GM12878 (cell line): ENCODE measurements around the gene EEPD1. TPM values are rescaled to one million over a fixed set of nuclear protein-coding genes. Genes with fewer than 3 reads are reported as not detected.

Experiments
- ATAC-seq: fragments of 200-7000 bp; cut with Tn5 transposase; 3 replicates; pipeline ENCODE4 v1.9.1; 2020; ENCODE audit warnings: mild to moderate bottlenecking, moderate library complexity
- BruUV-seq: library from RNA; stranded (reverse); fragments of 400-500 nt; replicated peaks from 2 replicates; lab custom pipeline; 2021; lab: Mats Ljungman, UMichigan
- CTCF ChIA-PET: fragments of 300-600 bp; sonication (Branson Sonifier 250); formaldehyde crosslinking; extraction: SDS; loops from one replicate; lab custom pipeline; 2021; ENCODE audit warnings: inconsistent platforms; lab: Yijun Ruan, JAX
- POLR2A ChIA-PET: fragments of 350-600 bp; formaldehyde crosslinking; extraction: SDS; loops from one replicate; lab custom pipeline; 2021; ENCODE audit warnings: inconsistent platforms; lab: Charles Lee
- RAD21 ChIA-PET: fragments of 300-600 bp; sonication (Branson Sonifier 250); formaldehyde crosslinking; loops from one replicate; lab custom pipeline; 2023; ENCODE audit warnings: antibody characterized with exemption; ENCODE audit not compliant: unreplicated experiment; lab: Charles Lee
- SMC1A ChIA-PET: fragments of 300-600 bp; sonication (Branson Sonifier 250); formaldehyde crosslinking; loops from one replicate; lab custom pipeline; 2023; ENCODE audit not compliant: unreplicated experiment, uncharacterized antibody; lab: Charles Lee
- DNase-seq: peaks from one replicate; pipeline ENCODE4 v3.0.0-alpha.2; 2011; ENCODE audit warnings: low read depth, low spot score
- FAIRE-seq: peaks from 3 replicates; lab custom pipeline; 2011; peaks lifted over from hg19 to GRCh38; lab: Jason Lieb, UNC
- H2AFZ ChIP-seq: 2 replicates; pipeline ENCODE4 v1.6.0; 2011; ENCODE audit warnings: low read depth, low read length, control low read depth; ENCODE audit not compliant: control insufficient read depth
- H3K27ac ChIP-seq: 2 replicates; pipeline ENCODE4 v1.5.1; 2011; ENCODE audit warnings: control low read depth; ENCODE audit not compliant: control insufficient read depth, insufficient read depth
- H3K27me3 ChIP-seq, 2 experiments: replicated peaks in 1 of 2; 2 replicates each; pipeline versions ENCODE4 v1.6.0 to v1.6.1; 2011; ENCODE audit warnings: low read length in 1 of 2; ENCODE audit not compliant: control insufficient read depth in 2 of 2, insufficient read depth in 2 of 2
- H3K36me3 ChIP-seq, 2 experiments: 2 replicates each; pipeline ENCODE4 v1.5.1; 2011; ENCODE audit warnings: low read length in 1 of 2; ENCODE audit not compliant: control insufficient read depth in 2 of 2, insufficient read depth in 2 of 2
- H3K4me1 ChIP-seq: 2 replicates; pipeline ENCODE4 v1.6.1; 2011; ENCODE audit warnings: mild to moderate bottlenecking, low read length, moderate library complexity, mixed read lengths; ENCODE audit not compliant: control insufficient read depth, insufficient read depth
- H3K4me2 ChIP-seq: 2 replicates; pipeline ENCODE4 v1.6.0; 2011; ENCODE audit warnings: control low read depth; ENCODE audit not compliant: control insufficient read depth, insufficient read depth
- H3K4me3 ChIP-seq: fragments of 200-600 bp; sonication (generic); 2 replicates; pipeline ENCODE4 v1.5.1; 2016
- H3K79me2 ChIP-seq: 2 replicates; pipeline ENCODE4 v1.6.0; 2011; ENCODE audit warnings: low read length; ENCODE audit not compliant: control insufficient read depth, insufficient read depth
- H3K9ac ChIP-seq: 2 replicates; pipeline ENCODE4 v1.8.0; 2011; ENCODE audit warnings: low read length, control low read depth, mixed read lengths; ENCODE audit not compliant: control insufficient read depth, insufficient read depth
- H3K9me3 ChIP-seq: replicated peaks from 3 replicates; pipeline ENCODE4 v1.5.1; 2011; ENCODE audit warnings: mild to moderate bottlenecking, low read length; ENCODE audit not compliant: control insufficient read depth, insufficient read depth
- H4K20me1 ChIP-seq: 2 replicates; pipeline ENCODE4 v1.6.0; 2011; ENCODE audit not compliant: control insufficient read depth, insufficient read depth
- BHLHE40 ChIP-seq, 2 experiments: fragments of 450-650 bp in 1 of 2; IDR thresholded peaks; 2 replicates each; pipeline ENCODE4 v1.6.1; 2011 to 2017; ENCODE audit warnings: low read depth in 2 of 2, borderline replicate concordance in 1 of 2, improper control_type of control experiment in 1 of 2, low read length in 1 of 2, mild to moderate bottlenecking in 1 of 2
- CEBPB ChIP-seq, 2 experiments: fragments of 150-350 bp in 1 of 2; IDR thresholded peaks; 2 replicates each; pipeline ENCODE4 v1.6.1; 2012 to 2014; ENCODE audit warnings: low read depth in 2 of 2, low read length in 2 of 2, borderline replicate concordance in 1 of 2, inconsistent platforms in 1 of 2
- HCFC1 ChIP-seq: fragments of 150-350 bp; IDR thresholded peaks from 2 replicates; pipeline ENCODE4 v1.6.1; 2014; ENCODE audit warnings: low read length
- IKZF1 ChIP-seq: fragments of 450-650 bp; conservative IDR thresholded peaks from 2 replicates; pipeline ENCODE4 v1.6.1; 2017; ENCODE audit warnings: antibody characterized with exemption, mild to moderate bottlenecking
- RFX5 ChIP-seq: IDR thresholded peaks from 2 replicates; pipeline ENCODE4 v1.6.1; 2011; ENCODE audit warnings: low read depth, low read length, improper control_type of control experiment
- SRF ChIP-seq, 2 experiments: IDR thresholded peaks; 2 replicates each; pipeline ENCODE4 v1.6.1; 2011; ENCODE audit warnings: low read depth in 2 of 2, low read length in 2 of 2, mild to moderate bottlenecking in 1 of 2, moderate library complexity in 1 of 2
- SUZ12 ChIP-seq: fragments of 200-600 bp; sonication (generic); IDR thresholded peaks from one replicate; pipeline ENCODE4 v1.6.1; 2018; ENCODE audit warnings: antibody characterized with exemption, mild to moderate bottlenecking; ENCODE audit not compliant: unreplicated experiment
- YBX1 ChIP-seq: fragments of 450-650 bp; IDR thresholded peaks from 2 replicates; pipeline ENCODE4 v1.6.1; 2016; ENCODE audit warnings: antibody characterized with exemption
- ZNF207 ChIP-seq: fragments of 450-650 bp; IDR thresholded peaks from 2 replicates; pipeline ENCODE4 v1.6.1; 2014; ENCODE audit warnings: antibody characterized with exemption, mild to moderate bottlenecking, borderline replicate concordance
- WGBS: methylation state at CpG from one replicate; pipeline ENCODE4 v1.1.6; 2016; ENCODE audit warnings: low lambda C conversion rate; ENCODE audit not compliant: insufficient replicate concordance, insufficient coverage; ENCODE audit errors: missing lambda C conversion rate; 5-methylcytosine and 5-hydroxymethylcytosine counted together
- in situ Hi-C: fragments of 300-500 bp; cut with MboI; formaldehyde crosslinking; loops from 9 replicates; pipeline ENCODE4 v1.14.3; 2018; ENCODE audit warnings: mixed read lengths
- intact Hi-C: fragments of 100-400 bp; cut with micrococcal nuclease; formaldehyde crosslinking; loops from one replicate; pipeline ENCODE4 v1.14.2; 2022; ENCODE audit not compliant: unreplicated experiment
- polyA plus RNA-seq, 11 experiments: library from polyadenylated mRNA; depleted of rRNA in 4 of 11; unstranded in 6 of 11; stranded (reverse) in 5 of 11; fragments of >200 nt; fragmentation: Nextera tagmentation in 4 of 11; fragmentation: Illumina TruSeq in 1 of 11; extraction: Ambion mirVana in 4 of 11; extraction: Trizol in 1 of 11; gene quantifications; 1 replicate in 1 of 11; 2 replicates in 10 of 11; pipeline versions ENCODE4 v1.2.1 to v1.2.3, GENCODE V29; 2011 to 2016; ENCODE audit warnings: inconsistent platforms in 2 of 11, missing spikeins in 2 of 11, low read depth in 1 of 11
- total RNA-seq, 4 experiments: library from RNA; depleted of rRNA in 3 of 4; stranded (reverse); fragments of >200 nt in 3 of 4; fragmentation: Illumina TruSeq in 1 of 4; extraction: Trizol in 1 of 4; gene quantifications; 2 replicates each; pipeline versions ENCODE4 v1.2.1 to v1.2.3, GENCODE V29; 2013 to 2021
- TF ChIP-seq, protein P1 (sequence below): IDR thresholded peaks from 2 replicates; pipeline ENCODE4 v1.6.1; 2011; ENCODE audit warnings: borderline replicate concordance, low read depth, mild to moderate bottlenecking, moderate library complexity, low read length; ENCODE audit not compliant: insufficient read depth, poor library complexity, severe bottlenecking
- TF ChIP-seq, protein P2 (sequence below): fragments of 450-650 bp; IDR thresholded peaks from 2 replicates; pipeline ENCODE4 v1.6.1; 2017; ENCODE audit warnings: mild to moderate bottlenecking, moderate library complexity
- TF ChIP-seq, protein P3 (sequence below): IDR thresholded peaks from 2 replicates; pipeline ENCODE4 v1.6.1; 2011; ENCODE audit warnings: borderline replicate concordance, low read depth, mild to moderate bottlenecking, moderate library complexity, mixed read lengths, low read length; ENCODE audit not compliant: insufficient read depth; ENCODE audit errors: extremely low read length
- TF ChIP-seq, protein P4 (sequence below): fragments of 450-650 bp; IDR thresholded peaks from 2 replicates; pipeline ENCODE4 v1.6.1; 2018; ENCODE audit warnings: mild to moderate bottlenecking, low read depth, moderate library complexity; ENCODE audit not compliant: partially characterized antibody

The EEPD1 gene
- total and polyA plus RNA-seq, 10 of the 15 experiments (the other 5 are each of a cell fraction or from before 2014, with no cell fraction given): 0.24 to 2.8 (median 0.86) TPM; not detected in 1

DNA sequence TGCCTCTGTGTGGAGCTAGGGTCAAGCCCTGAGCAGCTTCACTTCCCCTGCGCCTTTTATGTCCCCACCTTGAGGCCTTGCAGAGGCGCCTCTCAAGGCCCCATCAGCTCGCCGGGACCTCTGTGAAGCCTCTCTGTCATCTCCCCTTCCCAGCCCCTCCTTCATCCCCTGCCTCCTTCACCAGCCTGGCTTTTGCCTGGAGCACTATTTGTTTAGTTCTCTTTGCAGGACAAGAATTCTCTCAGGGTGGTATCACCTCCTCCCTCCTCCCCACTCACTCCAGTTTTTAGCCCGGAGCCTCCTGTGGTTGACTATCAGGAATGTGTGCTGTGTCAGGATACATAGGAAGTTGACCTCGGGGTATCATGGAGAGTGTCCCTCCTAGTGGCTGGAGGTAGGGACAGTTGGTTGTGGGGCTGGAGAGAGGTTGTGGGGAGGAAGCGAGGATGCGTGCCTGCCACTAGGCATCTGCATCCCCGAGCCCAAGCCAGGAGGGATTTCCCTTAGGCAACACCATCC is 146.8 kb downstream of the EEPD1 start:
- intact Hi-C loops: no loop called here
- FAIRE-seq: no peak
- TF ChIP-seq RFX5 (no peak), BHLHE40 (IDR thresholded peaks at IDR 0.05; ENCODE audit: borderline replicate concordance in 1 of 2, low read depth in 2 of 2, low read length in 1 of 2) (no peak), IKZF1 (no peak), YBX1 (no peak), HCFC1 (no peak), ZNF207 (no peak), SUZ12 (no peak), CEBPB (IDR thresholded peaks at IDR 0.05; ENCODE audit: borderline replicate concordance in 1 of 2, low read depth in 2 of 2, low read length in 2 of 2) (no peak), SRF (IDR thresholded peaks at IDR 0.05; ENCODE audit: low read depth in 2 of 2, low read length in 2 of 2) (no peak)
- TF ChIP-seq, protein P1, sequence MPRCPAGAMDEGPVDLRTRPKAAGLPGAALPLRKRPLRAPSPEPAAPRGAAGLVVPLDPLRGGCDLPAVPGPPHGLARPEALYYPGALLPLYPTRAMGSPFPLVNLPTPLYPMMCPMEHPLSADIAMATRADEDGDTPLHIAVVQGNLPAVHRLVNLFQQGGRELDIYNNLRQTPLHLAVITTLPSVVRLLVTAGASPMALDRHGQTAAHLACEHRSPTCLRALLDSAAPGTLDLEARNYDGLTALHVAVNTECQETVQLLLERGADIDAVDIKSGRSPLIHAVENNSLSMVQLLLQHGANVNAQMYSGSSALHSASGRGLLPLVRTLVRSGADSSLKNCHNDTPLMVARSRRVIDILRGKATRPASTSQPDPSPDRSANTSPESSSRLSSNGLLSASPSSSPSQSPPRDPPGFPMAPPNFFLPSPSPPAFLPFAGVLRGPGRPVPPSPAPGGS: no peak
- TF ChIP-seq, protein P2, sequence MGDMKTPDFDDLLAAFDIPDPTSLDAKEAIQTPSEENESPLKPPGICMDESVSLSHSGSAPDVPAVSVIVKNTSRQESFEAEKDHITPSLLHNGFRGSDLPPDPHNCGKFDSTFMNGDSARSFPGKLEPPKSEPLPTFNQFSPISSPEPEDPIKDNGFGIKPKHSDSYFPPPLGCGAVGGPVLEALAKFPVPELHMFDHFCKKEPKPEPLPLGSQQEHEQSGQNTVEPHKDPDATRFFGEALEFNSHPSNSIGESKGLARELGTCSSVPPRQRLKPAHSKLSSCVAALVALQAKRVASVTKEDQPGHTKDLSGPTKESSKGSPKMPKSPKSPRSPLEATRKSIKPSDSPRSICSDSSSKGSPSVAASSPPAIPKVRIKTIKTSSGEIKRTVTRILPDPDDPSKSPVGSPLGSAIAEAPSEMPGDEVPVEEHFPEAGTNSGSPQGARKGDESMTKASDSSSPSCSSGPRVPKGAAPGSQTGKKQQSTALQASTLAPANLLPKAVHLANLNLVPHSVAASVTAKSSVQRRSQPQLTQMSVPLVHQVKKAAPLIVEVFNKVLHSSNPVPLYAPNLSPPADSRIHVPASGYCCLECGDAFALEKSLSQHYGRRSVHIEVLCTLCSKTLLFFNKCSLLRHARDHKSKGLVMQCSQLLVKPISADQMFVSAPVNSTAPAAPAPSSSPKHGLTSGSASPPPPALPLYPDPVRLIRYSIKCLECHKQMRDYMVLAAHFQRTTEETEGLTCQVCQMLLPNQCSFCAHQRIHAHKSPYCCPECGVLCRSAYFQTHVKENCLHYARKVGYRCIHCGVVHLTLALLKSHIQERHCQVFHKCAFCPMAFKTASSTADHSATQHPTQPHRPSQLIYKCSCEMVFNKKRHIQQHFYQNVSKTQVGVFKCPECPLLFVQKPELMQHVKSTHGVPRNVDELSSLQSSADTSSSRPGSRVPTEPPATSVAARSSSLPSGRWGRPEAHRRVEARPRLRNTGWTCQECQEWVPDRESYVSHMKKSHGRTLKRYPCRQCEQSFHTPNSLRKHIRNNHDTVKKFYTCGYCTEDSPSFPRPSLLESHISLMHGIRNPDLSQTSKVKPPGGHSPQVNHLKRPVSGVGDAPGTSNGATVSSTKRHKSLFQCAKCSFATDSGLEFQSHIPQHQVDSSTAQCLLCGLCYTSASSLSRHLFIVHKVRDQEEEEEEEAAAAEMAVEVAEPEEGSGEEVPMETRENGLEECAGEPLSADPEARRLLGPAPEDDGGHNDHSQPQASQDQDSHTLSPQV: no peak
- TF ChIP-seq, protein P3, sequence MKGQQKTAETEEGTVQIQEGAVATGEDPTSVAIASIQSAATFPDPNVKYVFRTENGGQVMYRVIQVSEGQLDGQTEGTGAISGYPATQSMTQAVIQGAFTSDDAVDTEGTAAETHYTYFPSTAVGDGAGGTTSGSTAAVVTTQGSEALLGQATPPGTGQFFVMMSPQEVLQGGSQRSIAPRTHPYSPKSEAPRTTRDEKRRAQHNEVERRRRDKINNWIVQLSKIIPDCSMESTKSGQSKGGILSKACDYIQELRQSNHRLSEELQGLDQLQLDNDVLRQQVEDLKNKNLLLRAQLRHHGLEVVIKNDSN: no peak
- TF ChIP-seq, protein P4, sequence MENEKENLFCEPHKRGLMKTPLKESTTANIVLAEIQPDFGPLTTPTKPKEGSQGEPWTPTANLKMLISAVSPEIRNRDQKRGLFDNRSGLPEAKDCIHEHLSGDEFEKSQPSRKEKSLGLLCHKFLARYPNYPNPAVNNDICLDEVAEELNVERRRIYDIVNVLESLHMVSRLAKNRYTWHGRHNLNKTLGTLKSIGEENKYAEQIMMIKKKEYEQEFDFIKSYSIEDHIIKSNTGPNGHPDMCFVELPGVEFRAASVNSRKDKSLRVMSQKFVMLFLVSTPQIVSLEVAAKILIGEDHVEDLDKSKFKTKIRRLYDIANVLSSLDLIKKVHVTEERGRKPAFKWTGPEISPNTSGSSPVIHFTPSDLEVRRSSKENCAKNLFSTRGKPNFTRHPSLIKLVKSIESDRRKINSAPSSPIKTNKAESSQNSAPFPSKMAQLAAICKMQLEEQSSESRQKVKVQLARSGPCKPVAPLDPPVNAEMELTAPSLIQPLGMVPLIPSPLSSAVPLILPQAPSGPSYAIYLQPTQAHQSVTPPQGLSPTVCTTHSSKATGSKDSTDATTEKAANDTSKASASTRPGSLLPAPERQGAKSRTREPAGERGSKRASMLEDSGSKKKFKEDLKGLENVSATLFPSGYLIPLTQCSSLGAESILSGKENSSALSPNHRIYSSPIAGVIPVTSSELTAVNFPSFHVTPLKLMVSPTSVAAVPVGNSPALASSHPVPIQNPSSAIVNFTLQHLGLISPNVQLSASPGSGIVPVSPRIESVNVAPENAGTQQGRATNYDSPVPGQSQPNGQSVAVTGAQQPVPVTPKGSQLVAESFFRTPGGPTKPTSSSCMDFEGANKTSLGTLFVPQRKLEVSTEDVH: no peak

More for the DNA sequence above, 146.8 kb downstream of the EEPD1 start:
- BruUV-seq: no TSS peak
- Histone ChIP-seq H2AFZ (no peak overlapping the region), H3K4me3 (no peak overlapping the region), H3K4me1 (no peaks in the 10 kb centered on the region), H3K4me2 (no peak overlapping the region), H3K36me3 (no peaks in the 10 kb centered on the region), H3K27ac (no peak overlapping the region), H4K20me1 (no peaks in the 10 kb centered on the region), H3K9ac (no peak overlapping the region), H3K79me2 (no peaks in the 10 kb centered on the region), H3K9me3 (no peaks in the 10 kb centered on the region), H3K27me3 (no peaks in the 10 kb centered on the region)
- DNase-seq (no peak), ATAC-seq (no peak)
- ChIA-PET POLR2A (no interaction called here), RAD21 (interaction anchor here (2.0 kb wide), 2 partner anchors 8 to 19 kb away, joined by 5 to 8 read pairs; no protein-coding TSS in a partner anchor), CTCF (interaction anchor here (0.7 to 3.0 kb wide), 5 partner anchors 8 to 315 kb away, joined by 3 to 14 read pairs (median 6); no protein-coding TSS in a partner anchor), SMC1A (no interaction called here)
- WGBS: 52% methylated on average over 9 of the region's 9 CpGs
- in situ Hi-C loops: loop anchor here (10.0 kb wide), 1 partner anchor 375 kb away; no protein-coding TSS in a partner anchor
